Type B pancreatic cell (in vitro differentiated cells): ENCODE measurements around the gene PPDPF. TPM values are rescaled to one million over a fixed set of nuclear protein-coding genes. Genes with fewer than 3 reads are reported as not detected.

Source experiments
- DNase-seq: peaks from one replicate; pipeline ENCODE4 v3.0.0; 2021; ENCODE audit warnings: mixed read lengths; ENCODE audit not compliant: unreplicated experiment; ENCODE audit errors: extremely low spot score
- H3K27ac Mint-ChIP-seq: 2 replicates; pipeline ENCODE4 v1.8.0; 2021; ENCODE audit warnings: mild to moderate bottlenecking, mixed read lengths
- H3K27me3 Mint-ChIP-seq: 2 replicates; pipeline ENCODE4 v1.8.0; 2021; ENCODE audit warnings: mixed read lengths
- H3K36me3 Mint-ChIP-seq: 2 replicates; pipeline ENCODE4 v1.8.0; 2021; ENCODE audit warnings: mixed read lengths
- H3K4me1 Mint-ChIP-seq: one replicate; pipeline ENCODE4 v1.8.0; 2021; ENCODE audit warnings: mixed read lengths; ENCODE audit not compliant: unreplicated experiment
- H3K4me3 Mint-ChIP-seq: 2 replicates; pipeline ENCODE4 v1.8.0; 2021; ENCODE audit warnings: mild to moderate bottlenecking, mixed read lengths
- H3K9me3 Mint-ChIP-seq: 2 replicates; pipeline ENCODE4 v1.8.0; 2021; ENCODE audit warnings: mixed read lengths
- CTCF ChIP-seq: fragments of 200-600 bp; sonication (generic); conservative IDR thresholded peaks from 2 replicates; pipeline ENCODE4 v1.5.0; 2021; ENCODE audit warnings: antibody characterized with exemption, mild to moderate bottlenecking
- total RNA-seq: library from RNA; stranded (reverse); gene quantifications from 2 replicates; pipeline ENCODE4 v1.2.1, GENCODE V29; 2021; ENCODE audit warnings: low replicate concordance

PPDPF gene
- total RNA-seq, 1 donor from 2014 or later: 280 TPM

DNA sequence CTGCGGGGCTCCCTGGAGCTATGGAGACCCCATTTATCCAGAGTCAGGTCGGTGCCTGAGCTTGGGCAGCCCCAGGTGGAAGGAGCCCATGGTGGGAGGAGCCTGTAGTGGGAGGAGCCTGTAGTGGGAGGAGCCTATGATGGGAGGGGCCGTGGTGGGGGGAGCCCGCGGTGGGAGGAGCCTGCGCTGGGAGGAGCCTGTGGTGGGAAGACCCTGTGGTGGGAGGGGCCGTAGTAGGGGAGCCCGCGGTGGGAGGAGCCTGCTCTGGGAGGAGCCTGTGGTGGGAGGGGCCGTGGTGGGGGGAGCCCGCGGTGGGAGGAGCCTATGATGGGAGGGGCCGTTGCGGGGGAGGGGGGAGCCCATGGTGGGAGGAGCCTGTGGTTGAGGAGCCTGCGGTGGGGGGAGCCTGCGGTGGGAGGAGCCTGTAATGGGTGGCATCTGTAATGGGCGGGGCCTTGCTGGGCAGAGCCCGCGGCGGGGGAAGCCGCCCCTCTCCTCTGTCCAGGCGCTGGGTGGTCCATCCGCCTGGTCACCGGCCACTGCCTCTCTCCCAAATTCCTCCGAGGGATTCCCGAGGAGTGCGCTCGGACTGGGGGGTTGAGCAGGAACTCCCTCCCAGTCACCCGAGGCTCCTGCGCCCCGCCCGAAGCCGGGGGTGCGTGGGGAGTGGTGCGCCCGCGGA lies 32.8 kb downstream of the PPDPF start:
- Mint-ChIP-seq H3K27ac (no peak overlapping the region), H3K9me3 (no peaks in the 10 kb centered on the region), H3K36me3 (no peaks in the 10 kb centered on the region), H3K4me1 (peaks cover 3% of the 10 kb centered on the region), H3K4me3 (peak overlapping the region; percentile 14), H3K27me3 (no peaks in the 10 kb centered on the region)
- DNase-seq: peak; percentile 89
- TF ChIP-seq CTCF: no peak

- TF ChIP-seq CTCF: no peak
- H3K4me3 Mint-ChIP-seq: peak within 1 kb of the TSS; percentile 74
- H3K27me3 Mint-ChIP-seq: no peaks in the 10 kb centered on the region
- peaks cover 3% of the 10 kb centered on the region for H3K4me1 Mint-ChIP-seq
- DNase-seq: no peak
- no peaks in the 10 kb centered on the region for H3K36me3 Mint-ChIP-seq
- H3K9me3 Mint-ChIP-seq: no peaks in the 10 kb centered on the region
- H3K27ac Mint-ChIP-seq: no peak within 1 kb of the TSS
Measured at GRCh38 chr20:63553933-63554290, 33.3 kb downstream of the PPDPF start, which contains the start of gene FNDC11. Gene FNDC11 (plus strand): TSS chr20:63554159. CDS start chr20:63555664, 1,505 bp downstream.

GRCh38 chr20:63554361-63555278 lies 34.1 kb downstream of the PPDPF start:
- TF ChIP-seq CTCF: no peak
- H3K27ac Mint-ChIP-seq: no peak overlapping the region
- no peaks in the 10 kb centered on the region for H3K36me3 Mint-ChIP-seq
- no peaks in the 10 kb centered on the region for H3K9me3 Mint-ChIP-seq
- peaks cover 3% of the 10 kb centered on the region for H3K4me1 Mint-ChIP-seq
- H3K27me3 Mint-ChIP-seq: no peaks in the 10 kb centered on the region
- H3K4me3 Mint-ChIP-seq: peak overlapping the region; percentile 74
- no peak for DNase-seq

DNA sequence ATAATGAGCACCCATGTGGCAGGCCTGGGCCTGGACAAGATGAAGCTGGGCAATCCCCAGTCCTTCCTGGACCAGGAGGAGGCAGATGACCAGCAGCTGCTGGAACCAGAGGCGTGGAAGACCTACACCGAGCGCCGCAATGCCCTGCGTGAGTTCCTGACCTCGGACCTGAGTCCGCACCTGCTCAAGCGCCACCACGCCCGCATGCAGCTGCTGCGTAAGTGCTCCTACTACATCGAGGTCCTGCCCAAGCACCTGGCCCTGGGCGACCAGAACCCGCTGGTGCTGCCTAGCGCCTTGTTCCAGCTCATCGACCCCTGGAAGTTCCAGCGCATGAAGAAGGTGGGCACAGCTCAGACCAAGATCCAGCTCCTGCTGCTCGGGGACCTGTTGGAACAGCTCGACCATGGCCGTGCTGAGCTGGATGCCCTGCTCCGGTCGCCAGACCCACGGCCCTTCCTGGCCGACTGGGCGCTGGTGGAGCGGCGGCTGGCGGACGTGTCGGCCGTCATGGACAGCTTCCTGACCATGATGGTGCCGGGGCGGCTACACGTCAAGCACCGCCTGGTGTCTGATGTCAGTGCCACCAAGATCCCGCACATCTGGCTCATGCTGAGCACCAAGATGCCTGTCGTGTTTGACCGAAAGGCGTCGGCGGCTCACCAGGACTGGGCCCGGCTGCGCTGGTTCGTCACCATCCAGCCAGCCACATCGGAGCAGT lies 35.3 kb downstream of the PPDPF start:
- no peak for TF ChIP-seq CTCF
- Mint-ChIP-seq H3K9me3 (no peaks in the 10 kb centered on the region), H3K36me3 (peaks cover 3% of the 10 kb centered on the region), H3K27ac (no peak overlapping the region), H3K4me1 (peaks cover 3% of the 10 kb centered on the region), H3K27me3 (no peaks in the 10 kb centered on the region), H3K4me3 (no peak overlapping the region)
- no peak for DNase-seq

- no peak for DNase-seq
- peaks cover 3% of the 10 kb centered on the region for H3K4me1 Mint-ChIP-seq
- H3K36me3 Mint-ChIP-seq: peaks cover 3% of the 10 kb centered on the region
- H3K9me3 Mint-ChIP-seq: no peaks in the 10 kb centered on the region
- peak overlapping the region; percentile 55 for H3K4me3 Mint-ChIP-seq
- no peak overlapping the region for H3K27ac Mint-ChIP-seq
- no peak for TF ChIP-seq CTCF
- H3K27me3 Mint-ChIP-seq: no peaks in the 10 kb centered on the region
Measured at GRCh38 chr20:63556873-63557478, 36.4 kb downstream of the PPDPF start.
